ENCODE data around the gene SEMA4G. TPM values are rescaled to one million over a fixed set of nuclear protein-coding genes. Genes with fewer than 3 reads are reported as not detected.

SEMA4G gene
- total and polyA plus RNA-seq, 2 experiments from 2014 or later, result 5.3 to 8.5 TPM

GRCh38 chr10:101006593-101007098 lies 37.3 kb downstream of the SEMA4G start:
- Mint-ChIP-seq H3K27ac (no peak overlapping the region), H3K36me3 (ENCODE audit: low read depth) (peaks cover 34% of the 10 kb centered on the region), H3K9me3 (no peaks in the 10 kb centered on the region), H3K4me1 (peaks cover 13% of the 10 kb centered on the region; the same call in 2 of the 3 replicates), H3K27me3 (ENCODE audit: insufficient read depth, low read depth, poor library complexity) (peaks cover 8% of the 10 kb centered on the region), H3K4me3 (no peak overlapping the region)
- TF ChIP-seq ZNF114 (CRISPR knock-in tag; IDR thresholded peaks at IDR 0.05), result no peak
- TF ChIP-seq JUNB (IDR thresholded peaks at IDR 0.05; ENCODE audit: unreplicated experiment), result no peak
- no peak; a peak in 1 of 4 replicates for TF ChIP-seq CTCF (conservative IDR thresholded peaks at IDR 0.05; ENCODE audit: low read depth in 2 of 2)
- no peak for TF ChIP-seq NANOG (IDR thresholded peaks at IDR 0.05; ENCODE audit: borderline replicate concordance)
- no peak for TF ChIP-seq EZH2phosphoT487 (IDR thresholded peaks at IDR 0.05; ENCODE audit: unreplicated experiment)
- no peak for TF ChIP-seq ETS1 (IDR thresholded peaks at IDR 0.05)
- TF ChIP-seq EZH2 (IDR thresholded peaks at IDR 0.05; ENCODE audit: low read depth, unreplicated experiment), result no peak
- TF ChIP-seq ZNF331 (CRISPR knock-in tag; IDR thresholded peaks at IDR 0.05; ENCODE audit: low read depth), result no peak
- no peak for TF ChIP-seq ZNF462 (CRISPR knock-in tag; IDR thresholded peaks at IDR 0.05)
- TF ChIP-seq POLR2AphosphoS5 (IDR thresholded peaks at IDR 0.05; ENCODE audit: low read depth), result no peak
- TF ChIP-seq STAT1 (IDR thresholded peaks at IDR 0.05; ENCODE audit: unreplicated experiment), result no peak
- no peak for TF ChIP-seq CREB1 (CRISPR knock-in tag; IDR thresholded peaks at IDR 0.05; ENCODE audit: low read depth)
- TF ChIP-seq REST (IDR thresholded peaks at IDR 0.05; ENCODE audit: unreplicated experiment), result no peak
- Histone ChIP-seq H3K36me3 (ENCODE audit: insufficient read depth) (no peaks in the 10 kb centered on the region; the same call in 1 of the 2 replicates), H3K4me2 (no peak overlapping the region), H3K27ac (ENCODE audit: low read depth) (no peak overlapping the region), H3K4me1 (ENCODE audit: insufficient read depth) (peaks cover 2% of the 10 kb centered on the region; the same call in 1 of the 2 replicates), H3K27me3 (ENCODE audit: insufficient read depth) (no peaks in the 10 kb centered on the region), H3K79me2 (replicated peaks; ENCODE audit: insufficient read depth) (peaks cover 3% of the 10 kb centered on the region), H4K20me1 (replicated peaks; ENCODE audit: insufficient read depth) (0 out of 2 replicates have a peak, but pooled peaks cover 7% of the 10 kb centered on the region), H3F3A (replicated peaks; ENCODE audit: low read depth) (0 out of 2 replicates have a peak, but pooled peaks cover 7% of the 10 kb centered on the region), H3K9me2 (ENCODE audit: insufficient read depth) (no peaks in the 10 kb centered on the region), H2AFZ (no peak overlapping the region), H3K4me3 (no peak overlapping the region)
- no peak for ATAC-seq
- DNase-seq (ENCODE audit: low spot score), result no peak
